GM18907 (cell line): Measurements from ENCODE around the gene CKAP2L.
"Not testable (repeated sequence)": the region's sequence is repeated elsewhere in the genome, so short reads cannot be mapped to it uniquely, and the experiment has no call there.

Experiments used
- ATAC-seq: cut with Tn5 transposase; IDR thresholded peaks from one replicate; pipeline ENCODE4 v1.9.1; 2021; ENCODE audit warnings: mild to moderate bottlenecking, moderate library complexity; ENCODE audit not compliant: unreplicated experiment

CKAP2L gene

GRCh38 chr2:112712903-112713584 is 51.4 kb downstream of the CKAP2L start:
- ATAC-seq = no peak

GRCh38 chr2:112712465-112712864 is 51.9 kb downstream of the CKAP2L start:
- ATAC-seq = no peak

- no peak for ATAC-seq
Observed at GRCh38 chr2:112710956-112711750, 53.3 kb downstream of the CKAP2L start.

GRCh38 chr2:112709703-112710102 is 54.7 kb downstream of the CKAP2L start:
- no peak for ATAC-seq

- no peak for ATAC-seq
Observed at GRCh38 chr2:112708968-112709367, 55.4 kb downstream of the CKAP2L start.

GRCh38 chr2:112706947-112707346 is 57.5 kb downstream of the CKAP2L start:
- ATAC-seq = not testable (repeated sequence)

GRCh38 chr2:112706170-112706664 is 58.2 kb downstream of the CKAP2L start:
- ATAC-seq = peak; percentile 42

- no peak for ATAC-seq
Observed at GRCh38 chr2:112705575-112705974, 58.8 kb downstream of the CKAP2L start.

GRCh38 chr2:112703684-112704083 is 60.7 kb downstream of the CKAP2L start:
- no peak for ATAC-seq

- ATAC-seq = no peak
Observed at GRCh38 chr2:112701052-112701451, 63.4 kb downstream of the CKAP2L start.

GRCh38 chr2:112699984-112700667 is 64.3 kb downstream of the CKAP2L start:
- ATAC-seq = no peak

GRCh38 chr2:112698834-112699515 is 65.4 kb downstream of the CKAP2L start:
- ATAC-seq = no peak

GRCh38 chr2:112694182-112694581 is 70.2 kb downstream of the CKAP2L start:
- no peak for ATAC-seq

GRCh38 chr2:112693596-112693995 is 70.8 kb downstream of the CKAP2L start:
- ATAC-seq = no peak

- ATAC-seq = no peak
Observed at GRCh38 chr2:112692918-112693317, 71.5 kb downstream of the CKAP2L start.

GRCh38 chr2:112692495-112692911 is 71.9 kb downstream of the CKAP2L start:
- peak; percentile 92 for ATAC-seq

- ATAC-seq = no peak
Observed at GRCh38 chr2:112691881-112692281, 72.5 kb downstream of the CKAP2L start.

GRCh38 chr2:112690853-112691401 is 73.5 kb downstream of the CKAP2L start:
- ATAC-seq = peak; percentile 58

- no peak for ATAC-seq
Observed at GRCh38 chr2:112688086-112688880, 76.1 kb downstream of the CKAP2L start.

- ATAC-seq = no peak
Observed at GRCh38 chr2:112687522-112687921, 76.9 kb downstream of the CKAP2L start.
